ENCODE measurements around the gene TAGLN.

GRCh38 chr11:117180020-117180419 lies 19.1 kb upstream of the TAGLN start:
- TF ChIP-seq POLR2A (IDR thresholded peaks at IDR 0.05) (no peak), CTCF (IDR thresholded peaks at IDR 0.05) (no peak)
